PC-9 (cell line): ENCODE data around the gene NFYC.

ENCODE experiments used
- EZH2 ChIP-seq: fragments of 200-600 bp; sonication (generic); IDR thresholded peaks from 2 replicates; pipeline ENCODE4 v1.8.0; 2017; ENCODE audit warnings: antibody characterized with exemption, low read depth
- TF ChIP-seq, protein P1 (sequence below): fragments of 200-600 bp; sonication (generic); conservative IDR thresholded peaks from 2 replicates; pipeline ENCODE4 v1.6.1; 2017; ENCODE audit warnings: mixed run types, antibody characterized with exemption, mild to moderate bottlenecking, moderate library complexity

DNA sequence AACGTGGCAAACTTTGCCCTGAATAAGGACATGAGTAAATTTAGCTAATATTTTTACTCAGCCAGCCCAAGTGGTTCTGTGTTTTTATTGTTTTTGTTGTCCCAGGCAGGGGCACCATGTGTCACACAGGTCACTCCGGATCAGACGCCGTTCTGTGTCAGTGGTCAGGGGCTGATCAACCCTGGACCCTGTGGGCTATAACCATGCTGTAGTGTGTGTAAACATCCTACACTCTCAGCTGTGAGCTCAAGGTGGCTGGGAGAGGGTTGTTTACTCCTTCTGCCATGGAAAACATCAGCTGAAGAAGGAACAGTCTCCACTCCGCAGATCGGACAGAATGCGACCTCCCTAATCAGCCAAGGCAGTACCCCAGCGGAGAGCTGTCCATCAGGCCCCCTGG lies 65.6 kb downstream of the NFYC start:
- TF ChIP-seq, protein P1, sequence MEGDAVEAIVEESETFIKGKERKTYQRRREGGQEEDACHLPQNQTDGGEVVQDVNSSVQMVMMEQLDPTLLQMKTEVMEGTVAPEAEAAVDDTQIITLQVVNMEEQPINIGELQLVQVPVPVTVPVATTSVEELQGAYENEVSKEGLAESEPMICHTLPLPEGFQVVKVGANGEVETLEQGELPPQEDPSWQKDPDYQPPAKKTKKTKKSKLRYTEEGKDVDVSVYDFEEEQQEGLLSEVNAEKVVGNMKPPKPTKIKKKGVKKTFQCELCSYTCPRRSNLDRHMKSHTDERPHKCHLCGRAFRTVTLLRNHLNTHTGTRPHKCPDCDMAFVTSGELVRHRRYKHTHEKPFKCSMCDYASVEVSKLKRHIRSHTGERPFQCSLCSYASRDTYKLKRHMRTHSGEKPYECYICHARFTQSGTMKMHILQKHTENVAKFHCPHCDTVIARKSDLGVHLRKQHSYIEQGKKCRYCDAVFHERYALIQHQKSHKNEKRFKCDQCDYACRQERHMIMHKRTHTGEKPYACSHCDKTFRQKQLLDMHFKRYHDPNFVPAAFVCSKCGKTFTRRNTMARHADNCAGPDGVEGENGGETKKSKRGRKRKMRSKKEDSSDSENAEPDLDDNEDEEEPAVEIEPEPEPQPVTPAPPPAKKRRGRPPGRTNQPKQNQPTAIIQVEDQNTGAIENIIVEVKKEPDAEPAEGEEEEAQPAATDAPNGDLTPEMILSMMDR = no peak
- TF ChIP-seq EZH2 = no peak
